Fibroblast of skin of back (primary cell): ENCODE data around the gene ZCCHC14.
"Not testable (repeated sequence)": the region's sequence is repeated elsewhere in the genome, so short reads cannot be mapped to it uniquely, and the experiment has no call there.

Source experiments
- DNase-seq: peaks from one replicate; pipeline ENCODE4 v3.0.0-alpha.2; 2013

The ZCCHC14 gene

GRCh38 chr16:87407511-87408112 lies 85.2 kb downstream of the ZCCHC14 start:
- DNase-seq = peak; percentile 50

- no peak for DNase-seq
Observed at GRCh38 chr16:87406495-87407088, 86.2 kb downstream of the ZCCHC14 start.

GRCh38 chr16:87404764-87405625 lies 87.8 kb downstream of the ZCCHC14 start:
- DNase-seq = peak; percentile 20

GRCh38 chr16:87395181-87395842 lies 97.5 kb downstream of the ZCCHC14 start:
- DNase-seq = no peak

- DNase-seq = no peak
Observed at GRCh38 chr16:87393680-87394055, 99.2 kb downstream of the ZCCHC14 start.

GRCh38 chr16:87392821-87393679 lies 99.8 kb downstream of the ZCCHC14 start:
- peak; percentile 45 for DNase-seq

GRCh38 chr16:87391950-87392820 lies 100.6 kb downstream of the ZCCHC14 start, which contains the start of gene MAP1LC3B:
Gene MAP1LC3B, plus strand, starts transcription at chr16:87392336. Its CDS starts 92 bp downstream, at chr16:87392428.
- DNase-seq = peak; percentile 95

GRCh38 chr16:87391324-87391949 lies 101.4 kb downstream of the ZCCHC14 start:
- DNase-seq = peak; percentile 40

GRCh38 chr16:87390641-87391323 lies 102.0 kb downstream of the ZCCHC14 start:
- no peak for DNase-seq

GRCh38 chr16:87389914-87390313 lies 102.9 kb downstream of the ZCCHC14 start:
- not testable (repeated sequence) for DNase-seq

- DNase-seq = no peak
Observed at GRCh38 chr16:87389245-87389644, 103.6 kb downstream of the ZCCHC14 start.

GRCh38 chr16:87388818-87389134 lies 104.0 kb downstream of the ZCCHC14 start:
- no peak for DNase-seq

- DNase-seq = peak; percentile 99
Observed at GRCh38 chr16:87387942-87388817, 104.6 kb downstream of the ZCCHC14 start.

GRCh38 chr16:87384875-87385167 lies 108.0 kb downstream of the ZCCHC14 start:
- not testable (repeated sequence) for DNase-seq

GRCh38 chr16:87384162-87384874 lies 108.5 kb downstream of the ZCCHC14 start:
- peak; percentile 76 for DNase-seq

GRCh38 chr16:87383505-87384161 lies 109.2 kb downstream of the ZCCHC14 start, which contains the start of gene FBXO31:
Gene FBXO31, minus strand, starts transcription at chr16:87383776. Its CDS starts 32 bp downstream, at chr16:87383744.
- peak; percentile 94 for DNase-seq

- DNase-seq = no peak
Observed at GRCh38 chr16:87382023-87382785, 110.6 kb downstream of the ZCCHC14 start.
